Endothelial cell of umbilical vein (primary cell): ENCODE measurements around the gene AFDN. TPM values are rescaled to one million over a fixed set of nuclear protein-coding genes. Genes with fewer than 3 reads are reported as not detected.

Experiments used
- BruUV-seq: library from RNA; stranded (reverse); fragments of 400-500 nt; replicated peaks from 2 replicates; lab custom pipeline; 2021; lab: Mats Ljungman, UMichigan
- CTCF ChIA-PET: fragments of 300-600, 350-600 bp; sonication (Branson Sonifier 250); formaldehyde crosslinking; loops from one replicate; lab custom pipeline; 2021; ENCODE audit warnings: antibody characterized with exemption, inconsistent platforms; lab: Charles Lee
- POLR2A ChIA-PET: fragments of 300-600, 350-600 bp; sonication (Branson Sonifier 250); formaldehyde crosslinking; loops from one replicate; lab custom pipeline; 2021; ENCODE audit warnings: antibody characterized with exemption, inconsistent platforms; lab: Charles Lee
- DNase-seq: peaks from one replicate; pipeline ENCODE4 v3.0.0-alpha.2; 2011; ENCODE audit warnings: low read depth, low spot score
- FAIRE-seq: peaks from 2 replicates; lab custom pipeline; 2011; peaks lifted over from hg19 to GRCh38; lab: Jason Lieb, UNC
- H2AFZ ChIP-seq: 2 replicates; pipeline ENCODE4 v1.6.0; 2012; ENCODE audit warnings: low read depth, low read length, control low read depth, inconsistent platforms
- H3K27ac ChIP-seq: 2 replicates; pipeline ENCODE4 v1.5.1; 2011; ENCODE audit warnings: low read depth, mild to moderate bottlenecking, control low read depth, low read length, moderate library complexity; ENCODE audit not compliant: insufficient read depth
- H3K27me3 ChIP-seq, 2 experiments: 2 replicates each; pipeline versions ENCODE4 v1.6.0 to v1.6.1; 2011; ENCODE audit warnings: low read length in 2 of 2, mixed read lengths in 1 of 2; ENCODE audit not compliant: control insufficient read depth in 2 of 2, insufficient read depth in 2 of 2
- H3K36me3 ChIP-seq, 2 experiments: 2 replicates in 1 of 2; 3 replicates in 1 of 2; pipeline ENCODE4 v1.5.1; 2011; ENCODE audit warnings: low read length in 2 of 2, mild to moderate bottlenecking in 1 of 2, moderate library complexity in 1 of 2; ENCODE audit not compliant: control insufficient read depth in 2 of 2, insufficient read depth in 2 of 2; ENCODE audit errors: extremely low read depth in 1 of 2
- H3K4me1 ChIP-seq: 3 replicates; pipeline ENCODE4 v1.5.1; 2011; ENCODE audit warnings: mild to moderate bottlenecking, low read length; ENCODE audit not compliant: control insufficient read depth, insufficient read depth; ENCODE audit errors: extremely low read depth
- H3K4me2 ChIP-seq: 2 replicates; pipeline ENCODE4 v1.6.1; 2011; ENCODE audit warnings: low read length, control low read depth, mixed read lengths; ENCODE audit not compliant: insufficient read depth
- H3K4me3 ChIP-seq, 3 experiments: fragments of 200-600 bp in 1 of 3; sonication (generic), shearing (Covaris generic) in 1 of 3; replicated peaks in 1 of 3; 2 replicates each; pipeline ENCODE4 v1.5.1; 2011 to 2016; ENCODE audit warnings: control low read depth in 3 of 3, low read length in 3 of 3, mild to moderate bottlenecking in 2 of 3, inconsistent platforms in 1 of 3, low read depth in 1 of 3, moderate library complexity in 1 of 3; ENCODE audit not compliant: insufficient read depth in 1 of 3
- H3K79me2 ChIP-seq: 2 replicates; pipeline ENCODE4 v1.6.0; 2012; ENCODE audit warnings: low read length, inconsistent platforms; ENCODE audit not compliant: control insufficient read depth, insufficient read depth
- H3K9ac ChIP-seq: replicated peaks from 2 replicates; pipeline ENCODE3; 2011; ENCODE audit warnings: low read length, control low read depth; ENCODE audit not compliant: insufficient read depth; ENCODE audit errors: extremely low read depth
- H3K9me1 ChIP-seq: replicated peaks from 3 replicates; pipeline ENCODE4 v1.6.0; 2011; ENCODE audit warnings: mild to moderate bottlenecking, low read length; ENCODE audit not compliant: control insufficient read depth, insufficient read depth; ENCODE audit errors: extremely low read depth
- H3K9me3 ChIP-seq: replicated peaks from 2 replicates; pipeline ENCODE4 v1.5.1; 2012; ENCODE audit warnings: low read length, inconsistent platforms; ENCODE audit not compliant: control insufficient read depth, insufficient read depth
- H4K20me1 ChIP-seq: replicated peaks from 2 replicates; pipeline ENCODE3; 2011; ENCODE audit warnings: mild to moderate bottlenecking, low read length; ENCODE audit not compliant: control insufficient read depth, insufficient read depth; ENCODE audit errors: extremely low read depth
- CTCF ChIP-seq, 2 donors: IDR thresholded peaks; 1 replicate in 1 of 2; 2 replicates in 1 of 2; pipeline ENCODE4 v1.5.1; 2011; ENCODE audit warnings: low read length in 2 of 2, mild to moderate bottlenecking in 2 of 2, moderate library complexity in 2 of 2, control low read depth in 1 of 2, inconsistent platforms in 1 of 2, low read depth in 1 of 2; ENCODE audit not compliant: insufficient read depth in 1 of 2; ENCODE audit errors: extremely low read depth in 1 of 2
- EZH2 ChIP-seq: IDR thresholded peaks from 2 replicates; pipeline ENCODE4 v1.6.1; 2012; ENCODE audit warnings: borderline replicate concordance, low read depth, mild to moderate bottlenecking, moderate library complexity, low read length, inconsistent platforms; ENCODE audit not compliant: severe bottlenecking
- FOS ChIP-seq: IDR thresholded peaks from 2 replicates; pipeline ENCODE4 v1.6.1; 2011; ENCODE audit warnings: mild to moderate bottlenecking, low read length, moderate library complexity, borderline replicate concordance; ENCODE audit not compliant: insufficient read depth
- GATA2 ChIP-seq: IDR thresholded peaks from 2 replicates; pipeline ENCODE4 v1.7.0; 2011; ENCODE audit warnings: low read depth, mild to moderate bottlenecking, moderate library complexity, mixed read lengths, low read length; ENCODE audit not compliant: insufficient read length, insufficient read depth
- JUN ChIP-seq: IDR thresholded peaks from 2 replicates; pipeline ENCODE4 v1.6.1; 2011; ENCODE audit warnings: borderline replicate concordance, low read depth; ENCODE audit not compliant: insufficient read length, insufficient read depth
- MYC ChIP-seq: IDR thresholded peaks from one replicate; pipeline ENCODE4 v1.6.1; 2011; ENCODE audit warnings: mild to moderate bottlenecking, low read depth, low read length
- POLR2A ChIP-seq: IDR thresholded peaks from 2 replicates; pipeline ENCODE4 v1.6.1; 2012; ENCODE audit warnings: low read depth, mild to moderate bottlenecking, control low read depth, low read length
- POLR2AphosphoS5 ChIP-seq: IDR thresholded peaks from 2 replicates; pipeline ENCODE4 v1.6.1; 2012; ENCODE audit warnings: low read depth, mild to moderate bottlenecking, control low read depth, low read length, moderate library complexity; ENCODE audit not compliant: insufficient read depth
- dilution Hi-C: fragments of 300-500 bp; cut with MboI; formaldehyde crosslinking; loops from one replicate; pipeline ENCODE4 v1.15.0; 2019; ENCODE audit warnings: low sequenced_read_pairs; ENCODE audit not compliant: extremely low pct_ligation_motif_present
- intact Hi-C: fragments of 100-400 bp; cut with micrococcal nuclease; formaldehyde crosslinking; loops from one replicate; pipeline ENCODE4 v1.10.0; 2022
- polyA plus RNA-seq, 4 experiments: library from polyadenylated mRNA; depleted of rRNA in 3 of 4; stranded (reverse) in 3 of 4; unstranded in 1 of 4; fragments of >200 nt; gene quantifications; 2 replicates each; pipeline versions ENCODE4 v1.2.1 to v1.2.3, GENCODE V29; 2011 to 2012; ENCODE audit warnings: missing spikeins in 1 of 4
- total RNA-seq: library from RNA; stranded (reverse); gene quantifications from 2 replicates; pipeline ENCODE4 v1.2.3, GENCODE V29; 2021
- TF ChIP-seq, protein P1 (sequence below): IDR thresholded peaks from 2 replicates; pipeline ENCODE4 v1.6.1; 2011; ENCODE audit not compliant: insufficient read depth, insufficient read length

AFDN gene
- total and polyA plus RNA-seq, 2 donors (not counting 3 experiments of a cell fraction or from before 2014, with no cell fraction given), result 31.0 to 134 TPM

GRCh38 chr6:167788563-167788903, 38.2 kb upstream of the AFDN start:
- POLR2A ChIA-PET, result no interaction called here
- BruUV-seq, result no TSS peak
- no peak overlapping the region for H3K4me2 ChIP-seq
- dilution Hi-C loops (no loop called here), intact Hi-C loops (no loop called here)
- H4K20me1 ChIP-seq, result no peaks in the 10 kb centered on the region
- no peak for FAIRE-seq
- no peak for TF ChIP-seq CTCF (IDR thresholded peaks at IDR 0.05; ENCODE audit: extremely low read depth in 1 of 2, insufficient read depth in 1 of 2, low read depth in 1 of 2, low read length in 2 of 2)
- no peak for TF ChIP-seq POLR2AphosphoS5
- TF ChIP-seq, protein P1, sequence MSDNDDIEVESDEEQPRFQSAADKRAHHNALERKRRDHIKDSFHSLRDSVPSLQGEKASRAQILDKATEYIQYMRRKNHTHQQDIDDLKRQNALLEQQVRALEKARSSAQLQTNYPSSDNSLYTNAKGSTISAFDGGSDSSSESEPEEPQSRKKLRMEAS, result no peak
- no peak for TF ChIP-seq GATA2
- H3K9ac ChIP-seq, result no peak overlapping the region
- no peak overlapping the region for H2AFZ ChIP-seq
- DNase-seq, result no peak
- CTCF ChIA-PET, result interaction anchor here (1.0 kb wide), 1 partner anchor 8 kb away, joined by 4 read pairs; no protein-coding TSS in a partner anchor
- no peaks in the 10 kb centered on the region for H3K4me1 ChIP-seq
- no peaks in the 10 kb centered on the region for H3K9me1 ChIP-seq
- no peaks in the 10 kb centered on the region for H3K79me2 ChIP-seq
- H3K27ac ChIP-seq, result no peak overlapping the region
- H3K27me3 ChIP-seq, result no peaks in the 10 kb centered on the region
- H3K36me3 ChIP-seq, result no peaks in the 10 kb centered on the region
- H3K4me3 ChIP-seq, result no peak overlapping the region
- no peaks in the 10 kb centered on the region for H3K9me3 ChIP-seq

GRCh38 chr6:167789358-167789757, 37.4 kb upstream of the AFDN start:
- no peaks in the 10 kb centered on the region for H3K79me2 ChIP-seq
- no peak overlapping the region for H2AFZ ChIP-seq
- ChIA-PET CTCF (interaction anchor here (0.6 to 1.1 kb wide), 3 partner anchors 9 to 313 kb away, joined by 3 to 4 read pairs (median 3); no protein-coding TSS in a partner anchor), POLR2A (no interaction called here)
- H3K9me1 ChIP-seq, result no peaks in the 10 kb centered on the region
- dilution Hi-C loops, result no loop called here
- H3K9ac ChIP-seq, result no peak overlapping the region
- no peaks in the 10 kb centered on the region for H3K9me3 ChIP-seq
- DNase-seq, result no peak
- no peak overlapping the region for H3K4me2 ChIP-seq
- no peaks in the 10 kb centered on the region for H4K20me1 ChIP-seq
- no peak overlapping the region for H3K4me3 ChIP-seq
- peaks cover 1 to 3% of the 10 kb centered on the region in 2 experiments for H3K27me3 ChIP-seq
- no peak for FAIRE-seq
- no peak overlapping the region for H3K27ac ChIP-seq
- intact Hi-C loops, result no loop called here
- BruUV-seq, result no TSS peak
- no peaks in the 10 kb centered on the region for H3K4me1 ChIP-seq
- TF ChIP-seq JUN (no peak), EZH2 (no peak), POLR2AphosphoS5 (no peak), MYC (no peak), POLR2A (no peak), GATA2 (no peak), FOS (no peak), CTCF (IDR thresholded peaks at IDR 0.05; ENCODE audit: extremely low read depth in 1 of 2, insufficient read depth in 1 of 2, low read depth in 1 of 2, low read length in 2 of 2) (no peak)
- TF ChIP-seq, protein P1, result no peak
- H3K36me3 ChIP-seq, result no peaks in the 10 kb centered on the region
